ENCODE data around the gene MED29.

- TF ChIP-seq, protein P1, sequence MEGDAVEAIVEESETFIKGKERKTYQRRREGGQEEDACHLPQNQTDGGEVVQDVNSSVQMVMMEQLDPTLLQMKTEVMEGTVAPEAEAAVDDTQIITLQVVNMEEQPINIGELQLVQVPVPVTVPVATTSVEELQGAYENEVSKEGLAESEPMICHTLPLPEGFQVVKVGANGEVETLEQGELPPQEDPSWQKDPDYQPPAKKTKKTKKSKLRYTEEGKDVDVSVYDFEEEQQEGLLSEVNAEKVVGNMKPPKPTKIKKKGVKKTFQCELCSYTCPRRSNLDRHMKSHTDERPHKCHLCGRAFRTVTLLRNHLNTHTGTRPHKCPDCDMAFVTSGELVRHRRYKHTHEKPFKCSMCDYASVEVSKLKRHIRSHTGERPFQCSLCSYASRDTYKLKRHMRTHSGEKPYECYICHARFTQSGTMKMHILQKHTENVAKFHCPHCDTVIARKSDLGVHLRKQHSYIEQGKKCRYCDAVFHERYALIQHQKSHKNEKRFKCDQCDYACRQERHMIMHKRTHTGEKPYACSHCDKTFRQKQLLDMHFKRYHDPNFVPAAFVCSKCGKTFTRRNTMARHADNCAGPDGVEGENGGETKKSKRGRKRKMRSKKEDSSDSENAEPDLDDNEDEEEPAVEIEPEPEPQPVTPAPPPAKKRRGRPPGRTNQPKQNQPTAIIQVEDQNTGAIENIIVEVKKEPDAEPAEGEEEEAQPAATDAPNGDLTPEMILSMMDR (IDR thresholded peaks at IDR 0.05): no peak
- no peak for TF ChIP-seq EZH2 (IDR thresholded peaks at IDR 0.05; ENCODE audit: borderline replicate concordance, insufficient read depth, low read depth, low read length, poor library complexity, severe bottlenecking)
These were observed 38.6 kb upstream of the MED29 start for GRCh38 chr19:39352381-39353255.

Data from B cell (primary cell).